ENCODE data around the gene ADK.

The ADK gene

GRCh38 chr10:74685564-74685963 is 534.5 kb downstream of the ADK start:
- no peak for TF ChIP-seq CTCF (IDR thresholded peaks at IDR 0.05; ENCODE audit: insufficient read depth, missing control alignments)
- FAIRE-seq (no peak), DNase-seq (ENCODE audit: insufficient read length, low spot score) (no peak)

- DNase-seq (ENCODE audit: insufficient read length, low spot score) (no peak), FAIRE-seq (no peak)
- TF ChIP-seq CTCF (IDR thresholded peaks at IDR 0.05; ENCODE audit: insufficient read depth, missing control alignments): no peak
Observed at GRCh38 chr10:74690393-74690792, 539.4 kb downstream of the ADK start.

GRCh38 chr10:74691164-74691563 is 540.1 kb downstream of the ADK start:
- no peak for FAIRE-seq
- TF ChIP-seq CTCF (IDR thresholded peaks at IDR 0.05; ENCODE audit: insufficient read depth, missing control alignments): no peak
- no peak for DNase-seq (ENCODE audit: insufficient read length, low spot score)

- no peak for TF ChIP-seq CTCF (IDR thresholded peaks at IDR 0.05; ENCODE audit: insufficient read depth, missing control alignments)
- FAIRE-seq (no peak), DNase-seq (ENCODE audit: insufficient read length, low spot score) (no peak)
Observed at GRCh38 chr10:74704629-74705357, 553.8 kb downstream of the ADK start.

GRCh38 chr10:74705358-74705980 is 554.4 kb downstream of the ADK start:
- TF ChIP-seq CTCF (IDR thresholded peaks at IDR 0.05; ENCODE audit: insufficient read depth, missing control alignments): no peak
- FAIRE-seq (no peak), DNase-seq (ENCODE audit: insufficient read length, low spot score) (no peak)

- DNase-seq (ENCODE audit: insufficient read length, low spot score) (no peak), FAIRE-seq (no peak)
- TF ChIP-seq CTCF (IDR thresholded peaks at IDR 0.05; ENCODE audit: insufficient read depth, missing control alignments): no peak
Observed at GRCh38 chr10:74706966-74707365, 555.9 kb downstream of the ADK start.

GRCh38 chr10:74708246-74708645 is 557.2 kb downstream of the ADK start:
- FAIRE-seq: no peak
- TF ChIP-seq CTCF (IDR thresholded peaks at IDR 0.05; ENCODE audit: insufficient read depth, missing control alignments): no peak
- DNase-seq (ENCODE audit: insufficient read length, low spot score): no peak
